Measurements from ENCODE around the gene BNC2.

Gene BNC2

DNA sequence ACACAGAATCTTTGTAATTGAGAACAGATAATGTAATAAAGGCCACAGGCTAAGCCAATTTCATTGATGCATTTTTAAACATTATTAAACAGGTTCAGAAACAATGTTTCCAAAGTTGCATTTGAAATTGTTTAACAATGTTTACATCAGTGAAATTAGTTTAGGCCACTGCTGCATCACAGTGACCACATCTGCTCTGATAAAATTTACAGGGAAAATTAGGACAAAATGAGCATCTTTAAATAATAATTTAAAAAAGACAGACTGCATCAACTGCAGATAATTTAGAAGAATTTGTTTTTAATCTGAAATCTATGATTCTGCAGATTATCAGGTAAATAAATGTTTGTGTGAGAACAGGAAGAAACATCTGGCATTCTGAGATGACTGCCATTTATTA is 420.4 kb downstream of the BNC2 start:
- Histone ChIP-seq H3K27me3 (replicated peaks) (no peaks in the 10 kb centered on the region), H3K4me3 (ENCODE audit: low read depth, low read length) (no peak overlapping the region), H3K27ac (no peak overlapping the region), H3K36me3 (replicated peaks) (no peaks in the 10 kb centered on the region)
- no peak for TF ChIP-seq CTCF (IDR thresholded peaks at IDR 0.05; ENCODE audit: low read depth, low read length, missing control alignments)
- in situ Hi-C loops (cut with HindIII; ENCODE audit: low pct_ligation_motif_present, low sequenced_read_pairs), result no loop called here
- no peak for DNase-seq

- H3K4me3 ChIP-seq (ENCODE audit: low read depth, low read length), result no peak overlapping the region
- no peak for TF ChIP-seq CTCF (IDR thresholded peaks at IDR 0.05; ENCODE audit: low read depth, low read length, missing control alignments)
- in situ Hi-C loops (cut with HindIII; ENCODE audit: low pct_ligation_motif_present, low sequenced_read_pairs), result no loop called here
- no peaks in the 10 kb centered on the region for H3K36me3 ChIP-seq (replicated peaks)
- H3K27me3 ChIP-seq (replicated peaks), result no peaks in the 10 kb centered on the region
- no peak overlapping the region for H3K27ac ChIP-seq
- no peak for DNase-seq
Measured at GRCh38 chr9:16449076-16449730, 421.3 kb downstream of the BNC2 start.

- TF ChIP-seq CTCF (IDR thresholded peaks at IDR 0.05; ENCODE audit: low read depth, low read length, missing control alignments), result no peak
- Histone ChIP-seq H3K27me3 (replicated peaks) (no peaks in the 10 kb centered on the region), H3K27ac (no peak overlapping the region), H3K4me3 (ENCODE audit: low read depth, low read length) (no peak overlapping the region), H3K36me3 (replicated peaks) (no peaks in the 10 kb centered on the region)
- DNase-seq, result no peak
- in situ Hi-C loops (cut with HindIII; ENCODE audit: low pct_ligation_motif_present, low sequenced_read_pairs), result no loop called here
Measured at GRCh38 chr9:16447946-16448345, 422.5 kb downstream of the BNC2 start.

GRCh38 chr9:16446636-16447035 is 423.8 kb downstream of the BNC2 start:
- DNase-seq, result no peak
- Histone ChIP-seq H3K4me3 (ENCODE audit: low read depth, low read length) (no peak overlapping the region), H3K27me3 (replicated peaks) (no peaks in the 10 kb centered on the region), H3K27ac (no peak overlapping the region), H3K36me3 (replicated peaks) (no peaks in the 10 kb centered on the region)
- in situ Hi-C loops (cut with HindIII; ENCODE audit: low pct_ligation_motif_present, low sequenced_read_pairs), result no loop called here
- TF ChIP-seq CTCF (IDR thresholded peaks at IDR 0.05; ENCODE audit: low read depth, low read length, missing control alignments), result no peak

DNA sequence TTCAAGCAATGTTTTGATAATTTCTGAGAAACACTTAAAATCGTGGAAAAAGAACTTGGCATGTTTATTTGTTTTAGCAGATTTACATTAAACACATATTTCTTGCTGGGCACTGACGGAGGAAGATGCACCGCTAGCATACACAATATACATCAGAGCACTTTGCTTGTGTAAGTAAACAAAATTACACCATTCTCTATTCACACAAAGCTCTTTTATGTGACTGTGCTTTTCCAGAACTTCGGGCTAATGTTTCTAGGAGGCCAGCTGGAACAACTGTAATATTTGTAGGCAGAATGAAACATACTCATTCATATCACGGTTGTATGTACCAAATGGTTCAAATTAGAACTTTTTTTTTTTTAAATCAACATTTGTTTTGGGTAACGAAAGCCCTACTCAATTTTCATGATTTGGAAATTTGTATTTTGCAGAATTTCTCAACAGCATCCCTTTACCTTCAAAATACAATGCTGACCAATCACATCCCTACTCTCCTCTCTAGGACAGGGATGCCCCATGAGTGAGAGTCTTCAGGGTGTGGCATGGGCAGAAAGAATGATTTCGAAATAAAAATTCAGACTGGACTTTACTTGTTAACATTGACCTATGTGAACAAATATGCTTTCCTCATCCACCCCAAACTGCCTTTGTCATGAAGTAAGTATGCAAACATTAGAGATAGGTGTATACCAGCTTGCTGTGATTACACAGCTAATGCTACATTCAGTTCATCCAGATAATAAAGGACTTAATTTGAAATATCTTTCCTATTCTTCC is 425.1 kb downstream of the BNC2 start:
- no peak for DNase-seq
- in situ Hi-C loops (cut with HindIII; ENCODE audit: low pct_ligation_motif_present, low sequenced_read_pairs), result no loop called here
- no peaks in the 10 kb centered on the region for H3K27me3 ChIP-seq (replicated peaks)
- no peak for TF ChIP-seq CTCF (IDR thresholded peaks at IDR 0.05; ENCODE audit: low read depth, low read length, missing control alignments)
- no peak overlapping the region for H3K4me3 ChIP-seq (ENCODE audit: low read depth, low read length)
- no peak overlapping the region for H3K27ac ChIP-seq
- no peaks in the 10 kb centered on the region for H3K36me3 ChIP-seq (replicated peaks)
